KMS-11 (cell line): ENCODE data around the gene MSH3.
"Not testable (repeated sequence)": the region's sequence is repeated elsewhere in the genome, so short reads cannot be mapped to it uniquely, and the experiment has no call there.

ENCODE experiments used
- H2AFZ ChIP-seq: fragments of 200-600 bp; sonication (generic); 2 replicates; pipeline ENCODE4 v1.6.1; 2016; ENCODE audit warnings: antibody characterized with exemption, mixed run types, low read depth
- H3K27ac ChIP-seq: fragments of 200-600 bp; sonication (generic); 2 replicates; pipeline ENCODE4 v1.6.1; 2016; ENCODE audit warnings: mild to moderate bottlenecking, mixed run types
- H3K27me3 ChIP-seq: fragments of 200-600 bp; sonication (generic); 2 replicates; pipeline ENCODE4 v1.6.1; 2017; ENCODE audit warnings: mild to moderate bottlenecking, low read depth, mixed run types, moderate library complexity; ENCODE audit not compliant: insufficient read depth
- H3K36me3 ChIP-seq: fragments of 200-600 bp; sonication (generic); 2 replicates; pipeline ENCODE4 v1.6.1; 2017; ENCODE audit warnings: mild to moderate bottlenecking, mixed run types; ENCODE audit not compliant: insufficient read depth
- H3K4me1 ChIP-seq: fragments of 200-600 bp; sonication (generic); 2 replicates; pipeline ENCODE4 v1.6.1; 2016; ENCODE audit warnings: mild to moderate bottlenecking, low read depth, mixed run types; ENCODE audit not compliant: poor library complexity, severe bottlenecking
- H3K4me2 ChIP-seq: fragments of 200-600 bp; sonication (generic); 2 replicates; pipeline ENCODE4 v1.7.0; 2016; ENCODE audit warnings: mild to moderate bottlenecking, mixed run types
- H3K4me3 ChIP-seq: fragments of 200-600 bp; sonication (generic); IDR thresholded peaks from 2 replicates; pipeline ENCODE4 v1.6.1; 2017; ENCODE audit warnings: low read depth, low read length, mixed read lengths; ENCODE audit not compliant: insufficient read depth
- H3K79me2 ChIP-seq: fragments of 200-600 bp; sonication (generic); 2 replicates; pipeline ENCODE4 v1.6.1; 2016; ENCODE audit warnings: low read depth, mixed run types; ENCODE audit not compliant: insufficient read depth
- H3K9ac ChIP-seq: fragments of 200-600 bp; sonication (generic); 2 replicates; pipeline ENCODE4 v1.6.1; 2016; ENCODE audit warnings: mild to moderate bottlenecking, mixed run types
- H4K20me1 ChIP-seq: fragments of 200-600 bp; sonication (generic); 2 replicates; pipeline ENCODE4 v1.6.1; 2016; ENCODE audit warnings: mild to moderate bottlenecking, mixed run types; ENCODE audit not compliant: insufficient read depth
- CTCF ChIP-seq: fragments of 200-600 bp; sonication (generic); conservative IDR thresholded peaks from 2 replicates; pipeline ENCODE4 v1.6.1; 2017; ENCODE audit warnings: low read depth, mild to moderate bottlenecking, antibody characterized with exemption, low read length, moderate library complexity, mixed read lengths

MSH3 gene

GRCh38 chr5:80739057-80739456, 84.6 kb downstream of the MSH3 start:
- peaks cover 32% of the 10 kb centered on the region for H3K4me1 ChIP-seq
- H3K36me3 ChIP-seq = no peaks in the 10 kb centered on the region
- no peaks in the 10 kb centered on the region for H3K79me2 ChIP-seq
- no peak overlapping the region for H3K9ac ChIP-seq
- peak overlapping the region; percentile 41; the same call in 1 of the 2 replicates for H3K4me2 ChIP-seq
- no peak for TF ChIP-seq CTCF
- no peaks in the 10 kb centered on the region for H4K20me1 ChIP-seq
- peak overlapping the region; percentile 47; the same call in 1 of the 2 replicates for H3K27ac ChIP-seq
- no peak overlapping the region for H2AFZ ChIP-seq
- H3K27me3 ChIP-seq = no peaks in the 10 kb centered on the region
- no peak overlapping the region for H3K4me3 ChIP-seq

DNA sequence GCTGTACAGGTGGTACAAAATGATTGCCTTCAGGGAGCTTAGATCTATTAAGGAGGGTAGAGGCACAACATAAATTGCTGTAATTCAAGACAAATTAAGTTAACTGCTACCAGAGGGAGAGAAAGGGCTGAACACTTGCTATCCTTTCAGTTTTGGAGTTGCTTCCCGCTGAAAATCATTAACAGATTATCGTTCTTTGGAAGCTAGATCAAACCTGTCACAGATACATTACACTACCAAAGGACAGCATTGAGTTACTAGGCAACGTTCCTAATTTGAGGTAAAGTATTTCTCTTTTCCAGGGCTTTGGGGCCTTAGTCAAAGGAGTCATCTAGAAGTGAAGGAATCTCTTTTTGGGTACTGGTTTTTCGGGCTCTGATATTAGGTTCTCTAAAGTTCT, 85.0 kb downstream of the MSH3 start:
- H3K36me3 ChIP-seq = no peaks in the 10 kb centered on the region
- H3K4me3 ChIP-seq = no peak overlapping the region
- no peak overlapping the region for H3K9ac ChIP-seq
- no peaks in the 10 kb centered on the region for H4K20me1 ChIP-seq
- no peak overlapping the region for H2AFZ ChIP-seq
- no peaks in the 10 kb centered on the region for H3K27me3 ChIP-seq
- H3K27ac ChIP-seq = no peak overlapping the region
- no peaks in the 10 kb centered on the region for H3K79me2 ChIP-seq
- H3K4me2 ChIP-seq = no peak overlapping the region
- peaks cover 32% of the 10 kb centered on the region for H3K4me1 ChIP-seq
- no peak for TF ChIP-seq CTCF

DNA sequence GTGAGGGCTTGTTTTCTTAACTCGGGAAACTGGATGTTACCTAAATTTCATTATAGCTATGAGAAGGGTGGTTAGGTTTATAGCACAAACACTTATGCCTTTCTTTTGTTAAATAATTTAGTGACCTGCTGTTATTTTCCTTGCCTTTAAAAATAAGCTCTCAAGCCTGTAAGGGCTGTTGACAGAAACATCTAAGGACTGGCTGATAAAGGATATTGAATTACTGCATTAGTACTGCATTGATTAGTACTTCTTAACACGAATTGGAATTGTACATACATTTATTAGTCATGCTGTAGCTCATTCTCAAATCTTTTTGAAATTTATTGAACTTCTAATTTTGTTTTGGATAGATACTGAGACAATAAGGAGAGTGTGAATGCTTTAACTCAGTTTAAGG, 85.4 kb downstream of the MSH3 start:
- TF ChIP-seq CTCF = no peak
- Histone ChIP-seq H4K20me1 (no peaks in the 10 kb centered on the region), H3K27me3 (no peaks in the 10 kb centered on the region), H3K27ac (no peak overlapping the region), H3K36me3 (no peaks in the 10 kb centered on the region), H3K4me2 (no peak overlapping the region), H3K4me1 (peaks cover 32% of the 10 kb centered on the region), H3K4me3 (no peak overlapping the region), H3K79me2 (no peaks in the 10 kb centered on the region), H3K9ac (no peak overlapping the region), H2AFZ (no peak overlapping the region)

DNA sequence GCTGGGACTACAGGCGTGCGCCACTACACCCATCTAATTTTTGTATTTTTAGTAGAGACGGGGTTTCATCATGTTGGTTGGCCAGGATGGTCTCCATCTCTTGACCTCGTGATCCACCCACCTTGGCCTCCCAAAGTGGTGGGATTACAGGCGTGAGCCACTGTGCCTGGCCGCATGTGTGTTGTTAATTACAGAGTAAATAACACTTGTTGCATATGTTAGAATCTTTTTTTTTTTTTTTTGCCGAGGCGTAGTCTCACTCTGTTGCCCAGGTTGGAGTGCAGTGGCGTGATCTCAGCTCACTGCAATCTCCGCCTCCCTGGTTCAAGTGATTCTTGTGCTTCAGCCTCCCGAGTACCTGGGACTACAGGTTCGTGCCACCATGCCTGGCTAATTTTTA, 86.0 kb downstream of the MSH3 start:
- not testable (repeated sequence) for H3K4me2 ChIP-seq, H4K20me1 ChIP-seq, H3K9ac ChIP-seq, H3K27ac ChIP-seq, H3K4me3 ChIP-seq, H3K79me2 ChIP-seq, H3K27me3 ChIP-seq, H2AFZ ChIP-seq, H3K36me3 ChIP-seq
- H3K4me1 ChIP-seq = peaks cover 32% of the 10 kb centered on the region

GRCh38 chr5:80740999-80741398, 86.5 kb downstream of the MSH3 start:
- H2AFZ ChIP-seq = no peak overlapping the region
- H3K27ac ChIP-seq = no peak overlapping the region
- H3K4me3 ChIP-seq = no peak overlapping the region
- H3K4me1 ChIP-seq = peaks cover 32% of the 10 kb centered on the region
- H3K9ac ChIP-seq = no peak overlapping the region
- no peaks in the 10 kb centered on the region for H4K20me1 ChIP-seq
- H3K27me3 ChIP-seq = no peaks in the 10 kb centered on the region
- H3K36me3 ChIP-seq = no peaks in the 10 kb centered on the region
- H3K4me2 ChIP-seq = no peak overlapping the region
- no peaks in the 10 kb centered on the region for H3K79me2 ChIP-seq
- no peak for TF ChIP-seq CTCF
